Mesothelial cell of epicardium (in vitro differentiated cells): ENCODE measurements around the gene LZTR1. TPM values are rescaled to one million over a fixed set of nuclear protein-coding genes. Genes with fewer than 3 reads are reported as not detected.

Source experiments
- DNase-seq, 2 experiments: peaks; one replicate each; pipeline ENCODE4 v3.0.0; 2021; ENCODE audit warnings: low spot score in 2 of 2; ENCODE audit not compliant: unreplicated experiment in 2 of 2
- H3K27ac Mint-ChIP-seq: 2 replicates; pipeline ENCODE4 v1.8.0; 2021; ENCODE audit warnings: mixed read lengths
- H3K27me3 Mint-ChIP-seq: 2 replicates; pipeline ENCODE4 v1.8.0; 2021; ENCODE audit warnings: low read depth, mixed read lengths
- H3K36me3 Mint-ChIP-seq: 2 replicates; pipeline ENCODE4 v1.8.0; 2021; ENCODE audit warnings: mixed read lengths
- H3K4me1 Mint-ChIP-seq: 2 replicates; pipeline ENCODE4 v1.8.0; 2021; ENCODE audit warnings: mixed read lengths
- H3K4me3 Mint-ChIP-seq: 2 replicates; pipeline ENCODE4 v1.8.0; 2021; ENCODE audit warnings: mild to moderate bottlenecking, moderate library complexity, mixed read lengths
- H3K9me3 Mint-ChIP-seq: 2 replicates; pipeline ENCODE4 v1.8.0; 2021; ENCODE audit warnings: mixed read lengths
- CTCF ChIP-seq: fragments of 200-600 bp; sonication (generic); IDR thresholded peaks from one replicate; pipeline ENCODE4 v1.5.0; 2021; ENCODE audit warnings: antibody characterized with exemption; ENCODE audit not compliant: unreplicated experiment
- total RNA-seq: library from RNA; stranded (reverse); gene quantifications from 3 replicates; pipeline ENCODE4 v1.2.1, GENCODE V29; 2021

Gene LZTR1
- total RNA-seq, 1 donor from 2014 or later = 97.3 TPM

GRCh38 chr22:20992456-20993303, 10.6 kb downstream of the LZTR1 start:
- H3K27me3 Mint-ChIP-seq = no peaks in the 10 kb centered on the region
- no peak overlapping the region for H3K4me3 Mint-ChIP-seq
- no peak for DNase-seq
- no peaks in the 10 kb centered on the region for H3K4me1 Mint-ChIP-seq
- H3K9me3 Mint-ChIP-seq = no peaks in the 10 kb centered on the region
- no peak overlapping the region for H3K27ac Mint-ChIP-seq
- no peak for TF ChIP-seq CTCF
- H3K36me3 Mint-ChIP-seq = peaks cover 10% of the 10 kb centered on the region

- TF ChIP-seq CTCF = no peak
- Mint-ChIP-seq H3K4me1 (no peaks in the 10 kb centered on the region), H3K36me3 (peaks cover 5% of the 10 kb centered on the region), H3K4me3 (no peak overlapping the region), H3K27ac (no peak overlapping the region), H3K27me3 (no peaks in the 10 kb centered on the region), H3K9me3 (no peaks in the 10 kb centered on the region)
- DNase-seq = no peak
Measured at GRCh38 chr22:20993304-20994127, 11.4 kb downstream of the LZTR1 start.

GRCh38 chr22:20994128-20994901, 12.2 kb downstream of the LZTR1 start:
- Mint-ChIP-seq H3K27ac (no peak overlapping the region), H3K4me1 (no peaks in the 10 kb centered on the region), H3K27me3 (no peaks in the 10 kb centered on the region)

GRCh38 chr22:20994902-20995241, 12.8 kb downstream of the LZTR1 start:
- Mint-ChIP-seq H3K9me3 (no peaks in the 10 kb centered on the region), H3K36me3 (peaks cover 5% of the 10 kb centered on the region), H3K27me3 (no peaks in the 10 kb centered on the region), H3K27ac (no peak overlapping the region), H3K4me1 (peaks cover under 1% of the 10 kb centered on the region), H3K4me3 (no peak overlapping the region)
- no peak for TF ChIP-seq CTCF
- no peak for DNase-seq

More at GRCh38 chr22:20994128-20994901, 12.2 kb downstream of the LZTR1 start:
- no peak for TF ChIP-seq CTCF
- no peaks in the 10 kb centered on the region for H3K9me3 Mint-ChIP-seq
- H3K4me3 Mint-ChIP-seq = no peak overlapping the region
- no peak for DNase-seq
- peaks cover 5% of the 10 kb centered on the region for H3K36me3 Mint-ChIP-seq

GRCh38 chr22:20995329-20996030, 13.4 kb downstream of the LZTR1 start:
- H3K27ac Mint-ChIP-seq = no peak overlapping the region
- no peak for TF ChIP-seq CTCF
- H3K4me1 Mint-ChIP-seq = peaks cover 5% of the 10 kb centered on the region
- peaks cover 5% of the 10 kb centered on the region for H3K36me3 Mint-ChIP-seq
- no peak for DNase-seq
- no peak overlapping the region for H3K4me3 Mint-ChIP-seq
- H3K9me3 Mint-ChIP-seq = no peaks in the 10 kb centered on the region
- H3K27me3 Mint-ChIP-seq = no peaks in the 10 kb centered on the region
